Kidney (tissue), 14 donors: ENCODE data around the gene LDLRAD4. TPM values are rescaled to one million over a fixed set of nuclear protein-coding genes. Genes with fewer than 3 reads are reported as not detected.

Experiments
- DNase-seq, 5 donors: peaks; one replicate each; pipeline ENCODE4 v3.0.0-alpha.2; 2013 to 2020
- FAIRE-seq: peaks from 2 replicates; lab custom pipeline; 2012; peaks lifted over from hg19 to GRCh38; lab: Jason Lieb, UNC
- H3K27ac ChIP-seq, 2 donors: one replicate each; pipeline ENCODE4 v1.7.0; 2013; ENCODE audit warnings: low read depth in 2 of 2, low read length in 2 of 2, inconsistent platforms in 1 of 2
- H3K27me3 ChIP-seq: one replicate; pipeline ENCODE4 v1.7.1; 2013; ENCODE audit warnings: low read length, inconsistent platforms; ENCODE audit not compliant: control insufficient read depth, insufficient read depth
- H3K36me3 ChIP-seq, 3 donors: one replicate each; pipeline versions ENCODE4 v1.7.0 to v1.7.1; 2013; ENCODE audit warnings: low read length in 3 of 3, control low read depth in 1 of 3, inconsistent platforms in 1 of 3; ENCODE audit not compliant: insufficient read depth in 3 of 3, control insufficient read depth in 2 of 3
- H3K4me1 ChIP-seq, 3 donors: one replicate each; pipeline versions ENCODE4 v1.7.0 to v1.7.1; 2013; ENCODE audit warnings: low read length in 3 of 3, inconsistent platforms in 1 of 3, low read depth in 1 of 3; ENCODE audit not compliant: control insufficient read depth in 2 of 3, insufficient read depth in 2 of 3
- H3K4me3 ChIP-seq, 3 donors: one replicate each; pipeline versions ENCODE4 v1.7.0 to v1.8.1; 2013; ENCODE audit warnings: low read length in 3 of 3, control low read depth in 1 of 3, inconsistent platforms in 1 of 3
- H3K9ac ChIP-seq, 3 donors: one replicate each; pipeline versions ENCODE4 v1.7.0 to v1.7.1; 2013; ENCODE audit warnings: low read length in 3 of 3, control low read depth in 1 of 3, inconsistent platforms in 1 of 3
- H3K9me3 ChIP-seq, 3 donors: one replicate each; pipeline versions ENCODE4 v1.7.0 to v1.7.1; 2013; ENCODE audit warnings: low read length in 3 of 3, control low read depth in 1 of 3, inconsistent platforms in 1 of 3; ENCODE audit not compliant: control insufficient read depth in 2 of 3, insufficient read depth in 1 of 3
- CTCF ChIP-seq: IDR thresholded peaks from 3 replicates; pipeline ENCODE4 v1.5.1; 2012; ENCODE audit warnings: mild to moderate bottlenecking, moderate library complexity, borderline replicate concordance; ENCODE audit not compliant: insufficient read depth; ENCODE audit errors: extremely low read depth
- intact Hi-C: fragments of 100-400 bp; cut with DNase I; formaldehyde crosslinking; loops from one replicate; pipeline ENCODE4 v1.11.1; 2022
- polyA plus RNA-seq: library from polyadenylated mRNA; stranded (reverse); fragments of 350-450 nt; fragmentation: Illumina TruSeq; extraction: RNeasy Lipid Tissue Mini Kit (QIAGEN cat#74804); gene quantifications from one replicate; pipeline ENCODE4 v1.2.3, GENCODE V29; 2014; ENCODE audit warnings: low read depth, low replicate concordance; ENCODE audit not compliant: insufficient read depth
- total RNA-seq: library from RNA; stranded (reverse); fragmentation: NEBNext Ultra II Directional; extraction: Animal tissue kit (Norgen Biotek cat#: 25700); gene quantifications from one replicate; pipeline ENCODE4 v1.2.1, GENCODE V29; 2021
- donor health status: control.
- donor health status: control.
- donor health status: control.
- donor health status: control.
- donor health status: control.
- donor health status: DM: yes; HTN: yes; CAD: no.
- donor health status: Normal renal cell carcinoma (clear cell type).

Gene LDLRAD4
- total and polyA plus RNA-seq, 2 donors from 2014 or later = 2.3 to 42.3 TPM

GRCh38 chr18:13220361-13220991, 1.9 kb downstream of the LDLRAD4 start:
- no peak for FAIRE-seq
- H3K9ac ChIP-seq = no peak overlapping the region
- no peaks in the 10 kb centered on the region for H3K27me3 ChIP-seq
- no peak overlapping the region for H3K27ac ChIP-seq
- peak overlapping the region in 2 of 3 donors; percentile 4 to 10 for H3K4me3 ChIP-seq
- H3K9me3 ChIP-seq = no peaks in the 10 kb centered on the region
- intact Hi-C loops = no loop called here
- H3K36me3 ChIP-seq = no peaks in the 10 kb centered on the region
- DNase-seq = no peak
- no peak for TF ChIP-seq CTCF
- peaks cover 0 to 38% (median 28%) of the 10 kb centered on the region in 3 donors for H3K4me1 ChIP-seq

GRCh38 chr18:13221869-13222855, 3.6 kb downstream of the LDLRAD4 start:
- Histone ChIP-seq H3K36me3 (no peaks in the 10 kb centered on the region), H3K9me3 (no peaks in the 10 kb centered on the region), H3K27me3 (no peaks in the 10 kb centered on the region), H3K4me1 (peaks cover 0 to 34% (median 28%) of the 10 kb centered on the region in 3 donors), H3K9ac (no peak overlapping the region), H3K27ac (peak overlapping the region; percentile 45 to 77), H3K4me3 (peak overlapping the region in 1 of 3 donors; percentile 14)
- DNase-seq (peak in 4 of 5 donors; percentile 77 to 95 (median 85)), FAIRE-seq (no peak)
- no peak for TF ChIP-seq CTCF
- intact Hi-C loops = no loop called here

- Histone ChIP-seq H3K4me3 (peak overlapping the region in 1 of 3 donors; percentile 14), H3K27ac (peak overlapping the region; percentile 45 to 50), H3K9me3 (no peaks in the 10 kb centered on the region), H3K36me3 (no peaks in the 10 kb centered on the region), H3K4me1 (peaks cover 0 to 34% (median 28%) of the 10 kb centered on the region in 3 donors), H3K27me3 (no peaks in the 10 kb centered on the region), H3K9ac (no peak overlapping the region)
- intact Hi-C loops = no loop called here
- peak in 3 of 5 donors; percentile 49 to 77 (median 69) for DNase-seq
- TF ChIP-seq CTCF = no peak
- no peak for FAIRE-seq
Measured at GRCh38 chr18:13222856-13223281, 4.3 kb downstream of the LDLRAD4 start.
